HG02943 (cell line): ENCODE results near the gene TMTC3.
"Not testable (repeated sequence)": the region's sequence is repeated elsewhere in the genome, so short reads cannot be mapped to it uniquely, and the experiment has no call there.

Source experiments
- ATAC-seq: cut with Tn5 transposase; IDR thresholded peaks from one replicate; pipeline ENCODE4 v1.9.1; 2021; ENCODE audit warnings: mild to moderate bottlenecking, low read depth, moderate library complexity; ENCODE audit not compliant: unreplicated experiment

Gene TMTC3

DNA sequence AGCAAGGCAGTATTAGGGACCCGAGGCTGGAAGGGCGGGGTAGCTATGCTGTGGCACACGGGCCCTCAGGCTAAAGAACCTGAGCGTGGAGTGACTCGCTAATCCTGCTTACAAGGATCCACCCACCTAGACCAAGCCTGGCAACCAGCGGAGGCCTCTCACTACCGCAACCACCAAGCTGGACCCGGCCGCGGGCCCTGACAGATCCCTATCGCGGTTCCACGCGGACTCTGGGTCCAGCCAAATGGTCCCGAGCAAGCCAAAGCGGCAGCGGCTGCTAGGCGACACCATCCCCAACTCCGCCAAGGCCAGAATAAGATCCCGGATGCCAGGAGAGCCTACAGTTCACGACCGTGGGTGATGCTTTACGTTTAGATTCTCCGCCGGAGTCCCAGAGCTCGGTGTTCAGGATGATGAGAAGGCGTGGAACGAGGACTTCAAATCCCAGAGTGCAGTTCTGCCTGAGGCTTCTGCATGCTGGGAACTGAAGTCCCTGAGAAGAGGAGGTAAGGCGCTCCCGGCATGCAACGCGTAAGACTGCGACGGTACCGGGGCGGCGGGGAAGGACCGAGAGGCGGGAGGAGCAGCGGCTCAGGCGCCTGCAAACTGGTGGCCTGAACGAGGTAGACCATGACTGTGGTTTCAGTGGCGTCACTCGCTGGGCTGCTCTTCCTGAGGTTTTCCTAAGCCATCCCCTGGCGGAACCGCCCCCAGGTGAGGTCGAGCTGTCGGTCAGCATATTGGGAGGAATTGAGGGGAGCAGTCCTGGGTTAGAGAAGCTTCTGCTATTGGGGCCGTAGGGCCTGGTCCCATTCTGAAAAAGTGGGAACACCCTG is at the start of gene TMTC3, which contains the start of gene CEP290:
Gene TMTC3 (plus strand): TSS at position 534 of the 836 bp plus-strand sequence. CDS start 6,009 bp downstream, outside the sequence.
Gene CEP290 (minus strand): TSS at position 315 of the 836 bp plus-strand sequence. CDS start 781 bp downstream, outside the sequence.
- peak; percentile 93 for ATAC-seq

DNA sequence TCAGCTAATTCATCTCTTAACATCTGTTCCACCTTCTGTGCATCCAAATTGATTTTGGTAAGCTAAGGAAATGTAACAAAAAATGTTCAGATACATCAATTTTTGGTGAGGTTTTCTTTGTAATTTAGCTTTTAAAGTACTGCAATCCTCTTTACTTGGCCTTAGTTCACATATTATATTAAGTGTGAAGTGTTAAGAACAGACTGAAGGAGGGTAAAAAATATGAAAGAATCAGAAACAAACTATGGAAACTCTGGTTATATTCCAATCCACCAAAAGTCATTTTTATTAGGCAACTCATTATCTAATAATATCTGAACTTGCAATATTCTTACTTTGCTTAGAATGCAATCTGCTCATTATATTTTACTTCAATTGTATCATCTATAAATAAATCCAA is 49.3 kb upstream of the TMTC3 start:
- ATAC-seq: no peak

DNA sequence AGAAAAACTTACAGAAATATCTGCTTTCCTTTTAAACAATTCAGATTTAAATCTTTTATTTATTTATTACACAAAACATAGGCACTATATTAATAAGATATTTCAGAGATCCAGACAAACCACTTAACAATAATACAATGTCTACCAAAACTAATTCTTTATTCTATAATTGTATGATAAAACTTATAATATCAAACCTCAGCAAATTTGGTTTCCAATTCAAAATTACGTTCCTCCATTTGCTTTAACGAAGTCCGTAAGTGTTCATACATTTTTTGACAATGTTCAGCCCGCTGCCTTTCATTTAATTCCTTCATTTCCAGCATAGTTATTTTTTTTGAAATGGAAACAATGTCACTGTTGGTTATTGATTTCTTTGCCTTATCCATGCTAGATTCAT is 48.5 kb upstream of the TMTC3 start:
- no peak for ATAC-seq

DNA sequence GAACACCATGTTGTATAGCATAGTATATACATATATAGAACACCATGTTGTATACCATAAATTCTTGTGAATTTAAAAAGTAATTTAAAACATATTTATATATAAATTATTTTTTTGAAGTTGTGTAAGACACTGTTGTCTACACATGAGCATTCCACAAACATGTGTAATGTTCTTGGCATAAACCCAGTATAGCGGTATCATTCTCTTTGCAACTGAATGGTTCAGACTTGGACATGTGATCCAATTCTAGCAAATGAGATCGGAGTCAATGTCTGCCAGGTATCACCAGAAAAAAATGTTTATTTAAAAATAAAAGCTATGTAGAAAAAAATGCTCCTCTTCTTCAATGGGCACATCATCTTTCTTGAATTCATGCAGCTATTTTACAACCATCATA is 34.1 kb upstream of the TMTC3 start:
- no peak for ATAC-seq

DNA sequence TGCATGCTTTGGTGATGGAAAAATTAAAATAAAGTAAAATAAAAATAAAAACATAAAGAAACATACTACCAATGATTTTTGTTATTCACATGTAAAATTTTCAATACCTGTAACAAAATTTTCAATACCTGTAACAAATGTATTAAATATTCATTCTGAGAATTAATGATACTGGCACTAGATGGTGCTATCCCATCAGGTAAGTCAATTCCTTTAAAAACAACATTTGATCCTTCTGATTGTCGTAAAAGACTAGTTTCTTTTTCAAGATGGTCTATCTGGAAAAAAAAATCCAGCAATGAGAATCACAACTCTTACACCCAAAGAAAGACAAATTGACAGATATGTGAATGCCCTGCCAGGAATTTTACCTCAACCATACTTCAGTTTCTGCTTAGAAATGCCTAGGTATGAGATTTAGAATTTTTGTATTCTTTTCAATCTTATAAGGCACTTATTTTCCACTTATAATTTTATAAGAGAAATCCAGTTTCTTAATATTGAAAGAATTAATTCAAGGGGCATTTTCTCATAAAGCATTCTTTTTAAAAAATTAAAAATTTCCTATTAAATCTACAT is 30.9 kb upstream of the TMTC3 start:
- ATAC-seq: no peak

DNA sequence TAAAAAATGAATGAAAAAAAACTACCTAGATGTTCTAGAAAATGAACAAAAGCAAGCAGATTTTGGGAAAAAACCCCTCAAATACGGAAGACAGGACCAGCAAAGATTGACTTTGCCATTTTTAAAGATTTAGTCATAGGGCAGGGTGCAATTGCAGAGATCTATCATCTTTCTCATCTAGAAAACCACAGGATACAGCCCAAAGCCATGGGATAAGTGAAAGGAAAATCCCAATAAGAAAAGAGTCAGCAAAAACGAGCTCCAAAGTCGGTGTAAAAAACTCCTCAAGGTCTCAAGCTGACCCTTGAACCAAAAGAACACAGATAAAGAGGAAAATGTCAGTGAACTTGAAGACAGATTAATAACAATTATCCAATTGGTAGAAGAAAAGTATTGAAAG is 28.2 kb upstream of the TMTC3 start:
- no peak for ATAC-seq

DNA sequence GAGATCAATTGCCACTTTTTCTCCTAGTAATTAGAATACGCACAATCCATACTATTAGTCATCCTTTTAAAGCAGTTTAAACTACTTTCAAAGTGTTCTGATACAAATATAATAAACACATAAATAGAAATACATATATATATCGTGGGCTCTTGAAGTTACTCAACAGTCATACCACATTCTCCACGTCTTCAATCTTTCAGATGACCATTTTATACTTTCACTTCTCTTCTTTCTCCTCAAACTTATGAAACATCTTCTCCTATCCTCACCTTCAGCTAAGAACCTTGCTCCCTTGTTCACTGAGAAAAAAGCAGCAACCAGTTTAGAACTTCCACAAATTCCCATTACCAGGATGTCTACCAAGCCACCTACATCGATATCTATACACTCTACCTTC is 19.4 kb upstream of the TMTC3 start:
- ATAC-seq: no peak

DNA sequence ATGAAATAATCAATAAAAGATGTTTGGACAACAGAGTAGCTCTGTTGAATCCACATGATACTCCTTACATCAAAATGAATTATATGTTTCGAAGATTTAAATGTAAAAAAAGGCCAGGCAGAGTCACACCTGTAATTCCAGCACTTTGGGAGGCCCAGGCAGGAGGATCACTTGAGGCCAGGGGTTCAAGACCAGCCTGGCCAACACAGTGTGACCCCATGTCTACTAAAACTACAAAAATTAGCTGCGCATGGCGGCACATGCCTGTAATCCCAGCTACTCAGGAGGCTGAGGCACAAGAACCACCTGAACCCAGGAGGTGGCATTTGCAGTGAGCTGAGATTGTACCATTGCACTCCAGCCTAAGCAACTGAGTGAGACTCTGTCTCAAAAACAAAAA is 15.0 kb upstream of the TMTC3 start:
- no peak for ATAC-seq

DNA sequence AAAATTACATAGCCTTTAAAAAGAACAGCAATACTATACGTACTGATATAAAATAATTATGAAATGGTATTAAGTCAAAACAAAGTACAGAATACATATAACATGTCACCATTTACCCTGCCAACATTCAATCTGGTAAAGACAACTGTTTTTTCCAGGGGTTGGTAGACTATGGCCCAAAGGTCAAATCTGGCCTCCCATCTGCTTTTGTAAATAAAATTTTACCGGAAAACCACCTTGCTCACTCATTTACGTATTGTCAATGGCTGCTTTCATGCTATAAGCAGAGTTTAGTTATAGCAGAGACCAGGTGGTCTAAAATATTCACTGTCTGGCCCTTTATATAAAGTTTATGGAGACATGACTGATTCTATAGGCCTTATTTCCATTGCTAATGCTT is 14.3 kb upstream of the TMTC3 start:
- no peak for ATAC-seq

DNA sequence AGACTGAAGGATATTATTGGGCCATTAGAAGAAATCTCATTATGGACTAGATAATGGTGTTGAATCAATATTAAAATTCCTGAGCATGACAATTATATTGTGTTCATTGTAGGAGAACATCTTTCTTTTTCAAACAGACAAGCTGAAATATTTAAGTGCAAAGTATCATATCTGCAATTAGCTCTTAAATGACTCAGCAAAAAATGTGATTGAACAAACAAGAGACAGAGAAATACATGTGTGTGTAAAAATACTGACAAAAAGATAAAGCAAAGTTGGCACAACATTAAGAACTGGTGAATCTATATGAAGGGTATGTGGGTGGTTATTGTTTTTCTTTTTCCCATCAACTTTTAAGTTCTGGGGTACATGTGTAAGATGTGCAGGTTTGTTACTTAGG is 9.7 kb upstream of the TMTC3 start:
- no peak for ATAC-seq

DNA sequence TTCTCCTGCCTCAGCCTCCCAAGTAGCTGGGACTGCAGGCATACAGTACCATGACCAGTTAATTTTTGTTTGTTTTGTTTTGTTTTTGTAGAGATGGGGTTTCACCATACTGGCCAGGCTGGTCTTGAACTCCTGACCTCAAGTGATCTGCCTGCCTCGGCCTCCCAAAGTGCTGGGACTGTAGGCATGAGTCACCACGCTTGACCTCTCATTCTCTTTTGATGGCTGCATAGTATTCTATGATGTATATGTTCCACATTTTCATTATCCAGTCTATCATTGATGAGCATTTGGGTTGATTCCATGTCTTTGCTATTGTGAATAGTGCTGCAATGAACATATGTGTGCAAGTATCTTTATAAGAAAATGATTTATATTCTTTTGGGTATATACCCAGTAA is 8.9 kb upstream of the TMTC3 start:
- not testable (repeated sequence) for ATAC-seq

DNA sequence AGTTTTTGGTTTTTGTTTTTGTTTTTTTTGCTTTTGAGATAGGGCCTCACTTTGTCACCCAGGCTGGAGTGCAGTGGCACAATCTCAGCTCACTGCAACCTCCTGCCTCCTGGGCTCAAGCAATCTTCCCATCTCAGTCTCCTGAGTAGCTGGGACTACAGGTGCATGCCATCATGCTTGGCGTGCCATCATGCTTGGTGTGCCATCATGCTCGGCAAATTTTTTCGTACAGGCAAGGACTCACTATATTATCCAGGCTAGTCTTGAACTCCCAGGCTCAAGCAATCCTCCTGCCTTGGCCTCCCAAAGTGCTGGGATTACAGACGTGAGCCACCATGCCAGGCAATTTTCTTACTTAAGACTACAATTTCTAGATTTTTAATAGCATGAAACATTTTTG is 2.4 kb upstream of the TMTC3 start:
- ATAC-seq: not testable (repeated sequence)

DNA sequence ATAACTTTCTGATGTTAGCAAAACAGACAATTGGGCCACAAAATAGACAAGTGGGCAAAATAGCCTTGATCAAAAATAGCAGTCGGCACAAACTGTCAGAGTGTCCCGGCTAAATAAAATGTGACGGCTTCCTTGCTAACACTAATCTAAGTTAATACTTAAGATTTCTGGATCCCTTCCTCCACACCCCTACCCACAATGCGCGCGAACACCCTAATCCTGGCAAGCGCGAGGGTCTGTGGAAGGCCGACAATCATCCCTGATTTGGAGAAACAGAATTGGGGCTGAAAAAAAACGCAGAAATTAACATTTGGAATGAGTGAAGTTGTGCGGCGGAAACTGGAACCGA is 708 bp upstream of the TMTC3 start:
- ATAC-seq: peak; percentile 0

DNA sequence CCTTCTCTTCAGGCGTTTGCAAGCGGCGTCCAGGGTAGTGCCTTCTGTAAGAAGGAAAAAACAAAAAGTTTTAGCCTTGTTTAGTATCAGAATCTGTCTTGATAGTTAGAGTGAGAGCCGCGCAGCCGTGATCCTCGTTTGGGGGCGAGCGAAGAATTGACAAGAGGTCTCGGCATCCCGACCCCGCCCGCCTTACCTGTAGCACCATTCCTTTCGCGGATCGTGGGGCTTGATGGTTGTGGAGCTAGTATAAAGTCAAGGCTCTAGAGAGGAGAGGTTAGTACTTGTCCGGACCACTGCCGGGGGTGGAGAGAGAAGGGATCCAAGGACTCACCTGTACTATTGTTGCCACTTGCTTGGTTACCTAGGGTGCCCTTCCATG is 494 bp downstream of the TMTC3 start:
- peak; percentile 3 for ATAC-seq

DNA sequence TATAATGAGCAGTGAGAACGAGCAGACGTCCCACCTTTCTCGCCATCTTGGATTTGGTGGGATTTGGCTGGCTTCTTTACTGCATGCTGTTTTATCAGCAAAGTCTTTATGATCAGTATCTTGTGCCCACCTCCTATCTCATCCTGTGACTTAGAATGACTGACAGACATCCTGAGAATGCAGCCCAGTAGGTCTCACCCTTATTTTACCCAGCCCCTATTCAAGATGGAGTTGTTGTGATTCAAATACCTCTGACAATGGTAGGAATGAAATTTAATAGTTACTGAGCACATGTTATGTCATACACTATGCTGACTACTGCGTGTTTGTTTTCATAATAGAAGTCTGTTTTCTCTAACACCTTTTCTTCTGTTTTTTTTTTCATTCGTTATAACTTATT is 1.9 kb downstream of the TMTC3 start:
- ATAC-seq: no peak

DNA sequence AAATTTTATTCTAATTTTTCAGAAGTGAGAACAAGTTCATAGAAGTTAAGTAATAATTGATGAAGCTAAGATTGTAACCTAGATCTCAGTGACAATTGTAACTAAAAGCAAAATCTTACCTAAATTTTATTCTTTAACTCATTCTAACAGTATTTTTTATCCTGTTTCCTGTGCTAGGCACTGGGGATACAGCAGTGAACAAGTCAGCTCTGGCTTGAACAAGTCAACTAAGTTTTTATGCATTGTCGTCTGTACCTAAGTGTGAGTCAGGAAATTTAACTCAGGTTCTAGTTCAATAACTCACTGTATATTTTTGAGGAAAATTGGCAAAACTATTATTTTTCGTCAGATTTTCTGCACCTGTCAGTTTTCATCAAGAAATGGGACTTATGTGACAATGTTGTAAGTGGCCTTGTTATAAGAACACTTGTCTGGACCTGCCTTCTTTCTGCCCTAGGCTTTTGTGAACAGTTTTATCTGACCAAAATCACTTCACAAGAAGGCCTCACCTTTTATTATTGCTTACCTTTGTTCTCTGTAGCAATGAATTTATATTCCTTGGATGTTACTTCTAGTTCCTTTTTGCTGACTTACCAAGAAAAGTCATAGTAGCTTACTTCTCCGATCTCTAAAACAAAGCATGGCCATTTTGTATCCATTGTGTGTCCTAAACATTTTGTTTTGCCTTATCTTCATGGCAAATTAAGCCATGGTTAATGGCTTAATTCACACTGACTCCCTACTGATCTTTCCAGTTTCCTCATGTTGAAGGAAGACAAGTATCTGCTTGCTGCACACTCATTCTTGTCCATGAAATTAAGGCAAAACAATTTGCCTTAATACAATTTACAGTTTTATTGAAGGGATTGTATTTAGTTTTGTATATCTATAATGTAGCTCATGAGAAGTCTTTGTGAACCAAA is 2.7 kb downstream of the TMTC3 start:
- ATAC-seq: no peak

DNA sequence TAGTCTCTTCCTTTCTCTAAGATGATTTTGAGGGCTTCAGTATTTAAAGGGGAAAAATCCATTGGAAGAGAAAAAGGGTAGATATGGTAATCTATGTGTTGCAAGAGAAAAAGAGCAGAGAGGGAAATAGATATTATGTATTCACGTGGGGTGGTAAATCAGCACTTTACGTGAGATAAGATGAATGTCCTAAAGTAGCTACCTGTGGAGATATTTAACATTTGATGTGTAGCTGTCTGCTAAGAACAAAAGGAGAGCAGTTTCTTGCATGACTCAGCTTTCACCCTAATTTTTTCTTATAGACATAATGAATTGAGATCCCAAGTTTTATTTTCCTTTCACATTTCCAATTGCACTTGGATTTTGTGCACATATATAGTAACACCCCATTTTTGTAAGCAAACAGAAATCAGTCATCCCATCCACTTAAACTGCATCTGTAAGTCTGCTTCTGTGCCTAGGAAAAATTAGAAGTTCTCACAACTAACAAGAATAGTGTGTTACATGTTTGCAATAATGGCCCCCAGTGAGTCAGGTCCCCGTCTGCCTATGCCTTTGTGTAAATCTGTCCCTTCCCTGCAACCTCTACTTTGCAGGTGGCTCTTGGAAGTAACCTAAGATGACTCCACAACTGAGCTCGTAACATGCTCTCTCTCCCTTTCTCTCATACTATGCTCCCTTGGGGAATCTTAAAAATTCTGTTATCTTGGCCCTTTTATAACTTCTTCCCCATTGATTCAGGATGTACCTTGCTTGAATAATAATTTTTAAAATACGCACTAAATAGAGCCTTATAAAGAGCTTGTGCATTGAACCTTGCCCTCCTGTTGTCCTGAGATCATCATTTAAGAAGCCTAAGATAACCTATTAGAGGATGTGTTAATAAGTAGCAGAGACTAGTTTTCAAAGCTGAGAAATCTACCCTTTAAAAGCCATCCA is 3.7 kb downstream of the TMTC3 start:
- ATAC-seq: no peak

DNA sequence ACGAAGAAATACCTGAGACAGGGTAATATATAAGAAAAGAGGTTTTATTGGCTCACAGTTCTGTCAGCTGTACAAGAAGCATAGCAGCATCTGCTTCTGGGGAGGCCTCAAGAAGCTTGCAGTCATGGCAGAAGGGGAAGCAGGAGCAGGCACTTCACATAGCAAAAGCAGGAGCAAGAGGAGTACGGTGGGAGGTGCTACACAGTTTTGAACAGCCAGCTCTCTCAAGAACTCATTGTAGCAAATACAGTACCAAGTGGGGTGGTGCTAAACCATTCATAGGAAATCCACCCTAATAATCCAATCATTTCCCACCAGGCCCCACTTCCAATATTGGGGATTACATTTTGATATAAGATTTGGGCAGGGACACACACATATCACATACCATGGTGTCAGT is 8.0 kb downstream of the TMTC3 start:
- ATAC-seq: no peak

DNA sequence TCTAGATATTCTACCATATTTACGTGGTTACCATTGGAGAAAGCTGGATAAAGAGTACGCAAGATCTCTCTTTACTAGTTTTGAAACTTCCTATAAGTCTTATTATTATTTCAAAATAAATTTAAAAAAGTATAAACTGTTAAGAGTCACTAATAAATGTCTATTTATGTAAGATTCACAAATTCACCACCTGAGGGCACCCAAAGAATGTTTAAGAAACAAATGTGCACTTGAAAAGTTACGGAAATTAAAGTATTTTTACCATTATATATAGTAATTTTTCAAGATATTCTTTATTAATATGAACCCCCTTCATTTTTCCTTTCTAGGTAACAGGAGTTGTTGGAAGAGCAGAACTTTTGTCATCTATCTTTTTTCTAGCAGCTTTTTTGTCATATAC is 11.9 kb downstream of the TMTC3 start:
- ATAC-seq: no peak

DNA sequence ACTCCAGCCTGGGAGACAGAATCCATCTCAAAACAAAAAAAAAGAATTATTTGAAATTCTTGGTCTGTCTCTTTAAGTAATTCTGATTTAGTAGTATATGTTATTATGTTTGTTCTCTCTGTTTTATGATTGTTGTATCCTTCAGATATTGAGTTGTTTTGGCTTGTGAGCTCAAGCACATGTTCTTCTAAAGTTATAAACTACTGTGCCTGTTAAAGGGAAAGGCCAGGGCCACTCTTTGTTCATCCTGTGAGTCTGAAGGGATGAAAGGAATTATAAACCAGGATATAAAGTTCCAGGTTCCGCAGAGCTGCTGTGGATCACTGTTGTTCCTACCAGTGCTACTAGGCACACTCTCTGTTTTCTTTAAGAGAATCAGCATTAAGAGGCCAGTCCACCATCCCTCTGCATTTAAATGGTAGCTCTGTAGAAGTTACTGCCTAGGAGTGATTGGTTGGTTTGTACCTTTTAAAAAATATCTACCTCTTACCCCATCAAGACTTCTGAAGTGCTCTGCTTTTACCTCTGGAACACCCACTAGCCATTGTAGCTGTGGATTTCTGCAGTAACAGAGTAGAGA is 14.1 kb downstream of the TMTC3 start:
- no peak for ATAC-seq
